GM21723 (cell line): ENCODE results near the gene CAMK2D.

Experiments used
- ATAC-seq: cut with Tn5 transposase; IDR thresholded peaks from one replicate; pipeline ENCODE4 v1.9.1; 2021; ENCODE audit warnings: mild to moderate bottlenecking, moderate library complexity; ENCODE audit not compliant: unreplicated experiment

Gene CAMK2D

DNA sequence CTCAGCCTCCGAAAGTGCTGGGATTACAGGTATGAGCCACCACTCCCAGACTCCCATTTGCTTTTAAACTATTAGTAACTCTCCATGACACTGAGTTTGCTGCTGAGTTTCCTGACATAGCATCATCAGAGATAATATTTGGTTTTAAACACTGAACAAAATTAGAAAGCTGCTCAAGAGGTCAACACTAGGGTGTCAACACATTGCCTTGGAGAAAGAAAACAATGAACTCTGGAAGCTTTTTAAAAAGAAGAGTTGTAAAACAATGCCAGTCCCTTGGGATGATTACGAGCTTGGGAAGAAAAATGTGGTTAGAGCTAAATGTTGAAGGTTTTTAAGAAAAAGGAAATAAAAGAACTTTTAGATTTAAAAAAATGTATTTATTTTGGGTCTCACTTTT lies 264.8 kb downstream of the CAMK2D start:
- no peak for ATAC-seq

GRCh38 chr4:113495790-113496189 lies 265.7 kb downstream of the CAMK2D start:
- no peak for ATAC-seq

GRCh38 chr4:113483131-113483530 lies 278.4 kb downstream of the CAMK2D start:
- no peak for ATAC-seq

- no peak for ATAC-seq
Measured at GRCh38 chr4:113482325-113482724, 279.2 kb downstream of the CAMK2D start.

- no peak for ATAC-seq
Measured at GRCh38 chr4:113481820-113482219, 279.7 kb downstream of the CAMK2D start.

- ATAC-seq, result no peak
Measured at GRCh38 chr4:113480109-113480508, 281.4 kb downstream of the CAMK2D start.

DNA sequence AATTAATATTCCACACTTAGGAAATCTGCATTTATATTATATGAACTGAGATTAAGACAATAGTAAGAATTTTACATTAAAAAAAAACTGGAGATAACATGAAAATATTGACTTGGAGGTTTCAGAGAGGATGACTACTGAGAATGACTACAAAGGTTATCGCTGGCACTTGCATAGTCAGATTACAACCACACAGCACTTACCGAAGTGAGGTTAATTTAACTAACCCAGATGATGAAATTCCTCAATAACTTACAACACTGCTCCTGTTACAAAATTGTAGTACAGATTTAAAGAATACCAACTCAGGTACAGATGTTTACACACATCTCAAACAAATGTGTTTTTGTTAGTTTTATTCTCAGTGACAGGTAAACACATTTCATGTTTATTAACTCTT lies 283.5 kb downstream of the CAMK2D start:
- ATAC-seq, result no peak

DNA sequence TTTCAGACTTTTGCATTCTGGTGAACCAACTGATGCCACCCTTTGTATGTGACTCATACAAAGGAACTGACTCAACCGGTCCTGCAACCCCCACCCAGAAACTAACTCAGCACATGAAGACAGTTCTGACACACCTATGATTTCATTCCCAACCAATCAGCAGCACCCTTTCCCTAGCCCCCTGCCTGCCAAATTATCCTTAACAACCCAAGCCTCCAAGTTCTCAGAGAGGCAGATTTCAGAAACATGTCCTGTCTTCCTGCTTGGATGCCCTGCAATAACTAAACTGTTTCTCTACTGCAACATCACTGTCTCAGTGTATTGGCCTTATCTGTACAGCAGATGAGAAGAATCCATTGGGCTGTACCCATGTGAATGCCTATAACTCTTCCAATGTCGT lies 284.7 kb downstream of the CAMK2D start:
- no peak for ATAC-seq

GRCh38 chr4:113474017-113474416 lies 287.5 kb downstream of the CAMK2D start:
- ATAC-seq, result no peak

DNA sequence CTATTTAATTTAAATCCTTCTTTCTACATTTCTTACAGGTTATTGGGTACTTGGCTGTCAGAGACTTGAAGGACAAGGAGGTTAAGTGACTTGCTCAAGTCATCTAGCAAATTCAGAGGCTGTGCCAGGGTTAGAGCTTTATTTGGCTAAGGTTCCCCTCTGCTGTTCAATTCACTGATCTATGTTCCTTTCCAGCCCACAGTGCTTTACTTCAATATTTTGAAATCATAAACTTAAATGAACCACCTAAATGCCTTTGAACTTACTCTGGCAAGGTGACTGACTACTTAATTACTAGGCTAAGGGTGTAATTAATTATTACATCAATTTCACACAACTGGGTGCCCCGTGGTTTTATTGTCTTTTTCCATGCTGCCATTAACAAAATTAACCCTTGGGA lies 288.7 kb downstream of the CAMK2D start:
- ATAC-seq, result no peak

DNA sequence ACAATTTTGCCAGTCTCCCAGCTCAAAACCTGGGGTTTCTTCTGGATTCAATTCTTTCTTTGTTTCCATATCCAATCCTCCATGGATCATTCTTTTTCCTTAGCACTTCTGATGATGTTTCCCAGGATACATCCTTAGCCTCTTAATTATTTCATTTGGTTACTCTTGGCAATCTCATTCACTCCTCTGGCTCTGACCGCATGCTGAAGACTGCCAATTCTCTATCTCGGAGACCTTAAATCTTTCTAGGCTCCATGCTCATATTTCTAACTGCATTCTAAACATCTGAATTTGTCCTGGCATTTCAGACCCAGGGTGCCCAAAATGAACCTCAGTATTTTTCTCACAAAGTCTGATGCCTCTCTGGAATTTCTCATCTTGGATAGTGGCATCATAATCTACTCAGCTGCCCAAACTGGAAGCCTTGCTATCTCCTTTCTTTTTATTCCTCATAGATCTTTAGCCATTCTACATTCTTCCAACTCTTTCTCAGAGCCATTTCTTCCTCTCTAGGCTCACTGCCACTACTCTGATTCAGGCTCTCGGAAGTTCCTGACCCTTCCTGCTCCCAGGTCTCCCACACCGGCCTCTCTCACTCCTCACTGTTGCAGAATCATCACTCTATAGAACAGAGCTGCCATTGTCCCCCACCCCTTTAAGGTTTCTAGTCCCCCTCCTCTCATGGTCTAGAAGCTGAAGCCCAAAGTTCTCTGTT lies 290.2 kb downstream of the CAMK2D start:
- ATAC-seq, result no peak

GRCh38 chr4:113469926-113470325 lies 291.6 kb downstream of the CAMK2D start:
- ATAC-seq, result no peak

GRCh38 chr4:113469023-113469390 lies 292.5 kb downstream of the CAMK2D start:
- ATAC-seq, result no peak

DNA sequence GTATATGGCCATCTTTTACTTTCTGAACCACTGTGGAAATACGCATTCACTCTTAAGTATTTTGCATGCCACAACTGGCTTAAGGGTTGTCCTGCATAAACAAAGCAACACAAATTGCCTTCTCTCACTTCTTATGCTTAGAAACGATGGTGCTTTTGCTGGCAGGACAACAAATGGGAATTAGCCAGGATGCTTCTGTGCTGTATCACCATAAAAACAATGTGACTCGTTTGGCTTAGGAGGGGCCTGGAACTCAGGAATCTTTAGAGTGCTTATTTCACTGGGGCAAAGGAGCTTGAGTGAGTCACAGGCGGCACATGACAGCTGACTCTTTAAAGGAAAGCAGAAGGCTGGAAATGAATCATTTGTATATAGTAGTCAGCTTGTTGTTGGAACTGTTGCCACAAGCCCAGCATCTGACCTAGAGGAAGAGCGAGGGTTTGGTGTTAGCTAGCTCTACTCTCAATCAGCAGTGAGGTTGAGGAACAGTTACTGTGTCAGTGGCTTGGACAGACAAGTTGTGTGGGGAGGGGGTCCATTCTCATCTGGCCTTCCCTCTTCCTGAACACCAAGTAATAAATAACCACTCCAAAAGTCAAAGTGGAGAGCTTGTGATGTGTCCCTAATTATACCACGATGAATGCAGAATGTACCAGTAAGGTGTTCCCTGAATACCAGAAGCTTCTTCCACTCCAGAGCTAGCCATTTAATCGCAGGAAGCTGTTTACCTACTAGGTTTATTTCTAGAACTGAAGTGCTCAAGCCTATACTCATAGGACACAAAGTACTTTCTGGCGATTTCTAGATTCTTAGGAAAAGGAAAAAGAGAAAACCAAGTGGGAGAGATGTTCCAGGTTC lies 293.1 kb downstream of the CAMK2D start:
- no peak for ATAC-seq

DNA sequence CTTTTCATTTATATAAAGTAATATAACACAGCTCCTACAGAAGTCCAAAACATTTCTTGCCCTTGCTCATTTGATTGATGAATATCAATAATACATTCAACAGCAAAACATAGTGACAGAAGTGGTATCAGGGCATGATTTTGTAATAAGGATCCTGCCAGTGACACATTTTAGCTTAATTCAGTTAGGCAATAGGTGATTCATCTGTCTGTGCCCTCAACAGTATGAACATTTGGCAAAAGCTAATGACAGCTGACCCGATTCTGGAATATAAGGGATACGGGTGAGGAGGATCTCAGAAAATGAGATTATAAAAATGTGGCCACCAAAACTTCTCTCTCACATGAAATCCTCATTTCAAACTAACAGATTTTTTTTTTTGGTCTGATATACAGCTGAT lies 294.0 kb downstream of the CAMK2D start:
- ATAC-seq, result no peak

DNA sequence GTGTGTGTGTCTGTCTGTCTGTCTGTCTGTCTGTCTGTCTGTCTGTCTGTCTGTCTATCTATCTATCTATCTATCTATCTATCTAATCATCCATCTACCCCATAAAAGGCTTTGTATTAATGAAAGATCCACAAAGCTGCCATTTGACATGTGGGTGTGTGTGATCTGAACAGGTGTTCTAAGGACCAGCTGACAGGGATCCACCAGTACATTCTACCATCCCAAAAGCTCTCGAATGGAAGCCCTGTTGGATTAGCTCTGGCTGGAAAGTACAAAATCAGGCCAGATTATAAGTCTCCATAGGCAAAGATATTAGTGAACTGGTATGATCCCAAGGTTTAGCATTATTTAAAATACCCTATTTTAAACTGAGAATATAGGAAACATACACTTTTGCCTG lies 299.3 kb downstream of the CAMK2D start:
- ATAC-seq, result no peak

DNA sequence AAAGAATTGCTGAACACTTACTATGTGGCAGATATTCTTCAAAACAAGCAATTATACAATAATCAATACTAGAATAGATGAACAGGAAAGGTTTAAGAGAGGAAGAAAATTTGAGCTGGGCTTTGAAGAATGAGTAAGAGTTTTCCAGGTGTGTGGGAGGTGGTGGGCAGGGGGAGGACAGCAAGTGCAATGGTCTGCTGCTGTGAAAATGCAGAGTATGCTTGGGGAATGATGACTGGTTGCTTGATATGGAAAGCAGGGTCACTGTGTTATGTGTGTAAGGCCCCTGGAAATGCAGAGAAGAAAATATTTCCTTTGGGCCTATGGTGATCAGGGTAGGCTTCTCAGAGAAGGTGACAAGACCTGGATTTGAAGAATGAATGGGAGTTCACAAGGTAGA lies 300.3 kb downstream of the CAMK2D start:
- ATAC-seq, result no peak

DNA sequence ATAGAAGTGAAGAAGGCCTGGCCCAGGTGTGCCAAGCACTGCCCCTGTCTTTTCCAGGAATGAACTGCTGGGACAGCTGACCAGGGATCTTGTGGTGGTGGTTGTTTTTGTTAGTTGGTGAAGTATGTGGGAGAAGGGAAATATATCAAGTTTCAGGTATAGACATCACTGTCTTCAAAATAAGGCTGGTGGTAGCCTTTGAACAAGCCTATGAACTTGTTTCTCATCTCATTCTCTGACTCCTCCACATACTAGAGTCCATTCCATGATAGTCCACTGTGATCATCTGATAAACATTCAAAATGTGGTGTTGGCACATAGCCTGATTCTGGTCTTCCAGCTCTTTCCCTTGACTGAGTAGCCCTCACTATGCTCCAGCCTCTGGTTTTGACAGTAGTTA lies 303.7 kb downstream of the CAMK2D start:
- ATAC-seq, result no peak

GRCh38 chr4:113457121-113457520 lies 304.4 kb downstream of the CAMK2D start:
- ATAC-seq, result no peak

- no peak for ATAC-seq
Measured at GRCh38 chr4:113455061-113455460, 306.5 kb downstream of the CAMK2D start.

- no peak for ATAC-seq
Measured at GRCh38 chr4:113452868-113453620, 308.5 kb downstream of the CAMK2D start.

- no peak for ATAC-seq
Measured at GRCh38 chr4:113452152-113452551, 309.4 kb downstream of the CAMK2D start.
